ENCODE results near the gene ZNF32. TPM values are rescaled to one million over a fixed set of nuclear protein-coding genes. Genes with fewer than 3 reads are reported as not detected.
"Not testable (repeated sequence)": the region's sequence is repeated elsewhere in the genome, so short reads cannot be mapped to it uniquely, and the experiment has no call there.

Gene ZNF32
- total RNA-seq, 1 donor from 2014 or later, result 39.9 TPM

DNA sequence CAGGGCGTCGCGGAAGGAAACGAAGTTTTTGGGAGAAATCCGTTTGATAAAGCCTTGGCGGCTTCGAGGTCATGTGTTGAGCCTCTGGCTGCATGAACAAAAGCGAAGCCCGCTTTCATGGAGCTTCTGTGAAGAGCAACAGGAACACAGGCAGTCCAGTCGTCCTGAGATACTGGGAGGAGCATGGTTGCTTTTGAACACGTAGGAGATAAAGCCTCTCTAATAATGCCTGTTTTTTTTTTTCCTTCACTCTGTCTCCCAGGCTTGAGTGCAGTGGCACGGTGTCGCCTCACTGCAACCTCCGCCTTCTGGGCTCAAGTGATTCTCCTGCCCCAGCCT lies 473 bp upstream of the ZNF32 start:
- H3K9me3 Mint-ChIP-seq, result peaks cover 32% of the 10 kb centered on the region
- peaks cover 32% of the 10 kb centered on the region for H3K4me1 Mint-ChIP-seq
- H3K27ac Mint-ChIP-seq (ENCODE audit: unreplicated experiment), result peak overlapping the region; percentile 98
- TF ChIP-seq, protein P1, sequence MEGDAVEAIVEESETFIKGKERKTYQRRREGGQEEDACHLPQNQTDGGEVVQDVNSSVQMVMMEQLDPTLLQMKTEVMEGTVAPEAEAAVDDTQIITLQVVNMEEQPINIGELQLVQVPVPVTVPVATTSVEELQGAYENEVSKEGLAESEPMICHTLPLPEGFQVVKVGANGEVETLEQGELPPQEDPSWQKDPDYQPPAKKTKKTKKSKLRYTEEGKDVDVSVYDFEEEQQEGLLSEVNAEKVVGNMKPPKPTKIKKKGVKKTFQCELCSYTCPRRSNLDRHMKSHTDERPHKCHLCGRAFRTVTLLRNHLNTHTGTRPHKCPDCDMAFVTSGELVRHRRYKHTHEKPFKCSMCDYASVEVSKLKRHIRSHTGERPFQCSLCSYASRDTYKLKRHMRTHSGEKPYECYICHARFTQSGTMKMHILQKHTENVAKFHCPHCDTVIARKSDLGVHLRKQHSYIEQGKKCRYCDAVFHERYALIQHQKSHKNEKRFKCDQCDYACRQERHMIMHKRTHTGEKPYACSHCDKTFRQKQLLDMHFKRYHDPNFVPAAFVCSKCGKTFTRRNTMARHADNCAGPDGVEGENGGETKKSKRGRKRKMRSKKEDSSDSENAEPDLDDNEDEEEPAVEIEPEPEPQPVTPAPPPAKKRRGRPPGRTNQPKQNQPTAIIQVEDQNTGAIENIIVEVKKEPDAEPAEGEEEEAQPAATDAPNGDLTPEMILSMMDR (conservative IDR thresholded peaks at IDR 0.05), result no peak
- peaks cover 46% of the 10 kb centered on the region for H3K36me3 Mint-ChIP-seq (ENCODE audit: low read depth)
- DNase-seq (ENCODE audit: low read depth, low spot score), result no peak
- peak overlapping the region; percentile 94 for H3K4me3 Mint-ChIP-seq
- peaks cover 4% of the 10 kb centered on the region for H3K27me3 Mint-ChIP-seq (ENCODE audit: low read depth)

DNA sequence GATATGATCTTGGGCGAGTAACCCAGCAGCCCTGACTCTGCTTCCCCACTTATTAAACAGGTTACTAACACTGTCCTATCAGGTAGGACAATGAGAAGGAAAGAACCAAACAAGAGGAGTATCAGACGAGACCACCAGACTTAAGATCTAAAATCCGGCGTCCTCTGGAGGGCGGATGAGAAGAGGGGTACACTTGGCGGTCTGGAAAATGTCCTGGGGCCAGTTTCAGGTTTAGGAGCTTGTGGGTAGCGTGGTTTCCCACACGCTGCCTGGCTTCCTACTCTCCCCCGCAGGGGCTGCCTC lies 635 bp downstream of the ZNF32 start:
- DNase-seq (ENCODE audit: low read depth, low spot score), result no peak
- Mint-ChIP-seq H3K9me3 (peaks cover 28% of the 10 kb centered on the region), H3K36me3 (ENCODE audit: low read depth) (peaks cover 54% of the 10 kb centered on the region), H3K4me1 (peaks cover 22% of the 10 kb centered on the region), H3K4me3 (peak overlapping the region; percentile 91), H3K27me3 (ENCODE audit: low read depth) (peaks cover 4% of the 10 kb centered on the region), H3K27ac (ENCODE audit: unreplicated experiment) (peak overlapping the region; percentile 97)
- TF ChIP-seq, protein P1 (conservative IDR thresholded peaks at IDR 0.05), result no peak

DNA sequence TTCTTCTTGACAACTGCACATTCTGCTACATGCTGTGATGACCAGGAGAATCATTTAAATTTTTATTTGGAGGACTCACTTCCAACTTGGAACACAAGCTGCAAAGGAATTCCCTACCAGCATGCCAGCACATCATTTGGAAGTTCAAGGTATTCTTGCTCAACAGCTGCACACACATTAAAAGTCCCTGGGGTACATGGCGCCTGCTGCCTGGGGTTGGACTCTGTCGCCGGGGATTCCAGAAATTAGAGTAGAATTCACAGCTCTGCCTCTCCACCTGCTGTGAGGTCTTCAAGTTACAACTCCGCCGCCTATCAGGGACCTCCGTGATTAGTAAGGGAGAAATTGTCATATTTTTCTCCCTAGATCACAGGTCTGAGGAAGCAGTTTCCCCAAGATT lies 1.1 kb downstream of the ZNF32 start:
- Mint-ChIP-seq H3K4me1 (peaks cover 17% of the 10 kb centered on the region), H3K27ac (ENCODE audit: unreplicated experiment) (no peak overlapping the region), H3K36me3 (ENCODE audit: low read depth) (peaks cover 58% of the 10 kb centered on the region), H3K27me3 (ENCODE audit: low read depth) (peaks cover 4% of the 10 kb centered on the region), H3K4me3 (peak overlapping the region; percentile 91), H3K9me3 (peaks cover 27% of the 10 kb centered on the region)
- TF ChIP-seq, protein P1 (conservative IDR thresholded peaks at IDR 0.05), result no peak
- no peak for DNase-seq (ENCODE audit: low read depth, low spot score)

DNA sequence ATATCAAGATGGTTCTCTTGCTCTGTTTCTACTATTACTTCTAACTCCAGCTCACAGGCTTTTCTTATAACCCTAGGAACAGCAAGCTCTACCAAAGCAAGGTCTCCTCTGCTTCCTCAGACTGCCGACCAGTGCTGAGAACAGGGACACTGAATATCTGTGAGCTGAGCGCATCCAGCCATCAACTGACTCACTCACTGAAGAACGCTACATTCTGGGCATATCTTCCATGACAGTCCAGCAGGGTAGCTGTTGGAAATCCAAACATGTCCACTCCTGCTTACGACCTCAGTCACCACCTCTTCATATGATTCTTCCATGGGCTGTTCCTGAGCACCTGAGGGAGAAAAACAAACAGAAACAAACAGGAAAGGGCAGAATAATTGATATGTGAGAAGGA lies 2.8 kb downstream of the ZNF32 start:
- H3K27ac Mint-ChIP-seq (ENCODE audit: unreplicated experiment), result no peak overlapping the region
- H3K27me3 Mint-ChIP-seq (ENCODE audit: low read depth), result peaks cover 4% of the 10 kb centered on the region
- H3K9me3 Mint-ChIP-seq, result peaks cover 27% of the 10 kb centered on the region
- TF ChIP-seq, protein P1 (conservative IDR thresholded peaks at IDR 0.05), result no peak
- peaks cover 71% of the 10 kb centered on the region for H3K36me3 Mint-ChIP-seq (ENCODE audit: low read depth)
- peak overlapping the region; percentile 51 for H3K4me3 Mint-ChIP-seq
- no peak for DNase-seq (ENCODE audit: low read depth, low spot score)
- H3K4me1 Mint-ChIP-seq, result peaks cover 14% of the 10 kb centered on the region

DNA sequence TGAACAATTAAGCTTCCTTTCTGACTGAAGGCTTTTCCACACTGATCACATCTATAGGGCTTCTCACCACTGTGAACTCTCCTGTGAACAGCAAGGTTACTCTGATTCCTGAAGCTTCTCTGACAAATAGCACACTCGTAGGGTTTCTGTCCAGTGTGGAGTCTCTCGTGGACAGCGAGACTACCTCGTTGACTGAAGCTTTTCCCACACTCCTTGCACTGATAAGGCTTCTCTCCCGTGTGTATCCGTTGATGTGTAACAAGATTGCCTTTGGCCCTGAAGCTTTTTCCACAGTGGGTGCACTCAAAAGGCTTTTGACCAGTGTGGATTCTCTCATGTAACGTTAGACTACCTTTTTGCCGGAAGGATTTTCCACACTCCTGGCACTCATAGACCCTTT lies 4.4 kb downstream of the ZNF32 start:
- Mint-ChIP-seq H3K27ac (ENCODE audit: unreplicated experiment) (no peak overlapping the region), H3K36me3 (ENCODE audit: low read depth) (peaks cover 70% of the 10 kb centered on the region), H3K4me3 (no peak overlapping the region), H3K27me3 (ENCODE audit: low read depth) (peaks cover 4% of the 10 kb centered on the region), H3K4me1 (peaks cover 9% of the 10 kb centered on the region), H3K9me3 (peaks cover 27% of the 10 kb centered on the region)
- no peak for DNase-seq (ENCODE audit: low read depth, low spot score)
- TF ChIP-seq, protein P1 (conservative IDR thresholded peaks at IDR 0.05), result no peak

DNA sequence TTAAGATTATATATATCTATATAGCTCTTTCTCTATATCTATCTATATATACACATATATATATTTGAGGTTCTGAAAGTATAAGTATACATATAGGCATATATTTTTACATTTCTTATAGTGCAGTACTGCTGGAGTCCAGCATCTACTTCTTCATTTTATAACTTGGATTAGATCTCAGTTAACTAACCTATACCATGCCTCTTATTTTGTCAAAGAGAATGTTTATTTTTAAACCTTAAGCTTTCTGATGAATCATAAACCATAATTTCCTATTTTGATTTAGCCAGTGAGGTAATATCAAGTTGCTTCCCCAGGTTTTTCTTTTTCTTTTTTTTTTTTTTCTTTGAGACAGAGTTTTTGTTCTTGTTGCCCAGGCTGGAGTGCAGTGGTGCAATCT lies 8.1 kb downstream of the ZNF32 start:
- peaks cover 30% of the 10 kb centered on the region for H3K9me3 Mint-ChIP-seq

GRCh38 chr10:43635816-43636215 lies 12.9 kb downstream of the ZNF32 start:
- H3K27me3 Mint-ChIP-seq (ENCODE audit: low read depth); H3K4me1 Mint-ChIP-seq; H3K4me3 Mint-ChIP-seq; DNase-seq (ENCODE audit: low read depth, low spot score); H3K27ac Mint-ChIP-seq (ENCODE audit: unreplicated experiment): not testable (repeated sequence)
- Mint-ChIP-seq H3K36me3 (ENCODE audit: low read depth) (peaks cover 11% of the 10 kb centered on the region), H3K9me3 (peaks cover 29% of the 10 kb centered on the region)

More for the DNA sequence above, 8.1 kb downstream of the ZNF32 start:
- TF ChIP-seq, protein P1 (conservative IDR thresholded peaks at IDR 0.05), result no peak
- H3K36me3 Mint-ChIP-seq (ENCODE audit: low read depth), result peaks cover 54% of the 10 kb centered on the region
- no peaks in the 10 kb centered on the region for H3K4me1 Mint-ChIP-seq
- no peak overlapping the region for H3K4me3 Mint-ChIP-seq
- peaks cover 3% of the 10 kb centered on the region for H3K27me3 Mint-ChIP-seq (ENCODE audit: low read depth)
- no peak for DNase-seq (ENCODE audit: low read depth, low spot score)
- no peak overlapping the region for H3K27ac Mint-ChIP-seq (ENCODE audit: unreplicated experiment)

All from neural crest cell (in vitro differentiated cells).